ENCODE results near the gene NFE2L3. TPM values are rescaled to one million over a fixed set of nuclear protein-coding genes. Genes with fewer than 3 reads are reported as not detected.

Gene NFE2L3
- total and polyA plus RNA-seq, 2 donors (not counting 3 experiments of a cell fraction or from before 2014, with no cell fraction given), result 29.6 to 40.2 TPM

DNA sequence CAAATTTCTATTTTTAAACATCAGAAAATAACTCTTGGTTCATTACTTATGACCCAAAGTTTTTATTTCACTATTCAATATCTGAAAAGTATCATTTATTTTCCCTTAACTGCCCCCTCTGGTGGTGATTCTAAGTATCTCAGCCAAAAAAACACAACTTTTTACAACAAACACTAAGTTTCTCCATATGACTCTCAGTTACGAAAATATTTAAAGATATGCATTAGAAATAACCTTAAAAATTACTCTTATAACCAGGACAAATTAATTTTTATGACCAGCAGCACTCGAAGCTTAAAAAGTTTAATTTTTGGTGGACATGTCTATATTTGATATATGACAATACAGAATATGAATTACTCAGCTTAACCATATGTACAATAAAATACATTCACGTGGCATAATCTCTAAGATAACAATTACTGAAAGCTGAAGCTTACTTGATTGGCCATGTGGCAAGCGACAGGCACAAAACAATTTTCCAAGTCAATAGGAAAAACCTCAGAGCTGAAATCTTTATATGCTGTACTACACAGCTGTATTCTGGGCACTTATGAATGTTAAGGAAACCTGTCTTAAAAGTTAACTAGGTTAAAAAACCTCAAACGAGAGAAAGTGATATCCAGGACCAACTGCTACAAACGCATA, 46.3 kb downstream of the NFE2L3 start:
- POLR2A ChIA-PET, result interaction anchor here (0.6 to 3.5 kb wide), 4 partner anchors 8 to 47 kb away, joined by 3 to 15 read pairs (median 4); no protein-coding TSS in a partner anchor
- H3K36me3 ChIP-seq (ENCODE audit: control insufficient read depth in 2 of 2, extremely low read depth in 1 of 2, insufficient read depth in 2 of 2, low read length in 2 of 2), result peaks cover 14 to 35% of the 10 kb centered on the region in 2 experiments

More for the DNA sequence above, 46.3 kb downstream of the NFE2L3 start:
- Histone ChIP-seq H4K20me1 (replicated peaks; ENCODE audit: control insufficient read depth, extremely low read depth, insufficient read depth, low read length) (peaks cover 33% of the 10 kb centered on the region), H3K27ac (ENCODE audit: insufficient read depth, low read depth, low read length) (peak overlapping the region; percentile 97), H3K27me3 (ENCODE audit: control insufficient read depth in 2 of 2, insufficient read depth in 2 of 2, low read length in 2 of 2) (no peaks in the 10 kb centered on the region), H3K79me2 (ENCODE audit: control insufficient read depth, insufficient read depth, low read length) (peaks cover 89% of the 10 kb centered on the region), H3K4me2 (ENCODE audit: insufficient read depth, low read length) (peak overlapping the region; percentile 90), H3K9me1 (replicated peaks; ENCODE audit: control insufficient read depth, extremely low read depth, insufficient read depth, low read length) (no peaks in the 10 kb centered on the region), H3K4me3 (replicated peaks in 1 of 3; ENCODE audit: insufficient read depth in 1 of 3, low read depth in 1 of 3, low read length in 3 of 3) (peak overlapping the region; percentile 98 to 100 (median 98)), H3K9ac (replicated peaks; ENCODE audit: extremely low read depth, insufficient read depth, low read length) (peak overlapping the region; percentile 100), H3K9me3 (replicated peaks; ENCODE audit: control insufficient read depth, insufficient read depth, low read length) (no peaks in the 10 kb centered on the region), H3K4me1 (ENCODE audit: control insufficient read depth, extremely low read depth, insufficient read depth, low read length) (peaks cover 39% of the 10 kb centered on the region), H2AFZ (ENCODE audit: low read depth, low read length) (no peak overlapping the region)
- BruUV-seq (replicated peaks), result no TSS peak
- intact Hi-C loops (cut with micrococcal nuclease) (loop anchor here (1.0 to 2.0 kb wide), 3 partner anchors 107 to 305 kb away; no protein-coding TSS in a partner anchor), dilution Hi-C loops (cut with MboI; ENCODE audit: extremely low pct_ligation_motif_present, low sequenced_read_pairs) (loop anchor here (25.0 kb wide), 1 partner anchor 964 kb away; the partner anchor contains the start of genes HOXA10, HOXA3, HOXA7 and HOXA9)
- peak; percentile 61 for DNase-seq (ENCODE audit: low read depth, low spot score)
- FAIRE-seq, result no peak
- CTCF ChIA-PET, result interaction anchor here (0.8 to 4.4 kb wide), 19 partner anchors 9 to 961 kb away, joined by 3 to 98 read pairs (median 5); partner anchors contain the start of gene NFE2L3
- TF ChIP-seq CTCF (IDR thresholded peaks at IDR 0.05; ENCODE audit: extremely low read depth in 1 of 2, insufficient read depth in 1 of 2, low read depth in 1 of 2, low read length in 2 of 2) (peak; percentile 38 to 44), JUN (IDR thresholded peaks at IDR 0.05; ENCODE audit: borderline replicate concordance, insufficient read depth, insufficient read length, low read depth) (no peak)

Data from endothelial cell of umbilical vein (primary cell).